NT2/D1 (cell line): Measurements from ENCODE around the gene ATP2A3.

Experiments used
- DNase-seq: peaks from one replicate; pipeline ENCODE4 v3.0.0-alpha.2; 2011; ENCODE audit warnings: low read depth, low spot score
- H3K27me3 ChIP-seq: 2 replicates; pipeline ENCODE4 v1.6.0; 2011; ENCODE audit warnings: mild to moderate bottlenecking; ENCODE audit not compliant: insufficient read length, insufficient read depth
- H3K36me3 ChIP-seq: 2 replicates; pipeline ENCODE4 v1.6.1; 2011; ENCODE audit warnings: mild to moderate bottlenecking, low read length, mixed read lengths; ENCODE audit not compliant: insufficient read depth, insufficient read length
- H3K4me1 ChIP-seq: 2 replicates; pipeline ENCODE4 v1.5.1; 2011; ENCODE audit not compliant: insufficient read depth, insufficient read length
- H3K4me3 ChIP-seq: 2 replicates; pipeline ENCODE4 v1.5.1; 2011; ENCODE audit warnings: low read depth; ENCODE audit not compliant: insufficient read length
- H3K9ac ChIP-seq: 2 replicates; pipeline ENCODE4 v1.6.0; 2011; ENCODE audit warnings: low read depth; ENCODE audit not compliant: insufficient read length
- H3K9me3 ChIP-seq: 2 replicates; pipeline ENCODE4 v1.5.1; 2011; ENCODE audit warnings: mild to moderate bottlenecking, low read length; ENCODE audit not compliant: insufficient read depth
- SUZ12 ChIP-seq: IDR thresholded peaks from 2 replicates; pipeline ENCODE4 v1.6.1; 2011; ENCODE audit not compliant: insufficient read length, insufficient read depth; ENCODE audit errors: extremely low read depth
- YY1 ChIP-seq: IDR thresholded peaks from 2 replicates; pipeline ENCODE4 v1.6.1; 2011; ENCODE audit not compliant: insufficient read length, insufficient read depth
- ZNF274 ChIP-seq: IDR thresholded peaks from 2 replicates; pipeline ENCODE4 v1.6.1; 2011; ENCODE audit warnings: mild to moderate bottlenecking, low read depth, low read length

The ATP2A3 gene

GRCh38 chr17:3929764-3930163, 34.5 kb downstream of the ATP2A3 start:
- Histone ChIP-seq H3K9me3 (no peaks in the 10 kb centered on the region), H3K36me3 (peaks cover 5% of the 10 kb centered on the region), H3K27me3 (no peaks in the 10 kb centered on the region), H3K4me3 (no peak overlapping the region), H3K9ac (no peak overlapping the region), H3K4me1 (peaks cover 19% of the 10 kb centered on the region)
- TF ChIP-seq ZNF274, result no peak
- TF ChIP-seq SUZ12, result no peak
- TF ChIP-seq YY1, result no peak
- DNase-seq, result no peak

GRCh38 chr17:3929181-3929580, 35.1 kb downstream of the ATP2A3 start:
- no peak overlapping the region for H3K4me3 ChIP-seq
- H3K9me3 ChIP-seq, result no peaks in the 10 kb centered on the region
- no peak for DNase-seq
- H3K9ac ChIP-seq, result no peak overlapping the region
- peaks cover 19% of the 10 kb centered on the region for H3K4me1 ChIP-seq
- no peaks in the 10 kb centered on the region for H3K27me3 ChIP-seq
- peaks cover 5% of the 10 kb centered on the region for H3K36me3 ChIP-seq
- no peak for TF ChIP-seq ZNF274
- no peak for TF ChIP-seq SUZ12
- TF ChIP-seq YY1, result no peak

- DNase-seq, result no peak
- peaks cover 5% of the 10 kb centered on the region for H3K36me3 ChIP-seq
- no peak overlapping the region for H3K9ac ChIP-seq
- no peak overlapping the region for H3K4me3 ChIP-seq
- no peaks in the 10 kb centered on the region for H3K27me3 ChIP-seq
- no peaks in the 10 kb centered on the region for H3K9me3 ChIP-seq
- H3K4me1 ChIP-seq, result peaks cover 19% of the 10 kb centered on the region
- no peak for TF ChIP-seq SUZ12
- TF ChIP-seq YY1, result no peak
- no peak for TF ChIP-seq ZNF274
Observed at GRCh38 chr17:3928406-3928805, 35.8 kb downstream of the ATP2A3 start.

GRCh38 chr17:3927628-3928340, 36.5 kb downstream of the ATP2A3 start:
- H3K4me1 ChIP-seq, result peaks cover 19% of the 10 kb centered on the region
- H3K36me3 ChIP-seq, result peaks cover 5% of the 10 kb centered on the region
- no peaks in the 10 kb centered on the region for H3K27me3 ChIP-seq
- no peaks in the 10 kb centered on the region for H3K9me3 ChIP-seq
- TF ChIP-seq YY1, result no peak
- TF ChIP-seq SUZ12, result no peak
- no peak for TF ChIP-seq ZNF274
- DNase-seq, result no peak
- no peak overlapping the region for H3K4me3 ChIP-seq
- H3K9ac ChIP-seq, result no peak overlapping the region

GRCh38 chr17:3926860-3927627, 37.2 kb downstream of the ATP2A3 start:
- Histone ChIP-seq H3K36me3 (peaks cover 5% of the 10 kb centered on the region), H3K4me1 (peaks cover 19% of the 10 kb centered on the region), H3K4me3 (no peak overlapping the region), H3K9me3 (no peaks in the 10 kb centered on the region), H3K27me3 (no peaks in the 10 kb centered on the region), H3K9ac (no peak overlapping the region)
- TF ChIP-seq YY1 (no peak), SUZ12 (no peak), ZNF274 (no peak)
- DNase-seq, result no peak

GRCh38 chr17:3925684-3926485, 38.4 kb downstream of the ATP2A3 start:
- TF ChIP-seq SUZ12 (no peak), ZNF274 (no peak), YY1 (no peak)
- DNase-seq, result no peak
- Histone ChIP-seq H3K27me3 (no peaks in the 10 kb centered on the region), H3K9me3 (no peaks in the 10 kb centered on the region), H3K9ac (no peak overlapping the region), H3K4me1 (peaks cover 25% of the 10 kb centered on the region), H3K4me3 (no peak overlapping the region), H3K36me3 (peaks cover 5% of the 10 kb centered on the region)
